ENCODE data around the gene EPC1.
"Not testable (repeated sequence)": the region's sequence is repeated elsewhere in the genome, so short reads cannot be mapped to it uniquely, and the experiment has no call there.

The EPC1 gene

DNA sequence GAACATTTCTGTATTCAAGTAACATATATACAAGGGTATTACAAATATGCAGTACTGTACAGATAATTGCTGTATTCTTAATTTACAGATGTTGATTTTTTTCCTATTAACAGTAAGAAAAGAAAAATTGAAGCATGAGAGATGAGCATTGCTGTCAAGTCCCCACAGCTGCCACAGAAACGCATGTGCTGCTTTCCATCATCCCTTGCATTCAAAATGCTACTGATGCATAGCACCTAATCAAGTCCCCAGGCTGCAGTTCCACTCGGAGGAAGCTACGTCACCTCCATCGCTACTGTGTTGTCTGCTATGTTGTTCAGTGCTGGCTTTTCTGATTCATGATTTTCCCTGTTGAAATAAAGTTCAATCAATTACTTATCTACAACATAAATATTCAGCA is 78.2 kb downstream of the EPC1 start:
- peaks cover 49 to 61% of the 10 kb centered on the region in 2 donors for H3K36me3 ChIP-seq (ENCODE audit: control insufficient read depth in 1 of 2, insufficient read depth in 2 of 2, low read length in 2 of 2)
- H3K27me3 ChIP-seq (ENCODE audit: low read depth, low read length): no peaks in the 10 kb centered on the region
- H3K4me3 ChIP-seq (ENCODE audit: low read depth in 1 of 2, low read length in 2 of 2): no peak overlapping the region
- no peaks in the 10 kb centered on the region for H3K9me3 ChIP-seq (ENCODE audit: control insufficient read depth in 1 of 2, low read length in 2 of 2)
- H3K4me1 ChIP-seq (ENCODE audit: control insufficient read depth in 1 of 2, insufficient read depth in 2 of 2, low read length in 2 of 2): peaks cover 0 to 3% of the 10 kb centered on the region in 2 donors
- H3K27ac ChIP-seq (ENCODE audit: low read length): no peak overlapping the region

DNA sequence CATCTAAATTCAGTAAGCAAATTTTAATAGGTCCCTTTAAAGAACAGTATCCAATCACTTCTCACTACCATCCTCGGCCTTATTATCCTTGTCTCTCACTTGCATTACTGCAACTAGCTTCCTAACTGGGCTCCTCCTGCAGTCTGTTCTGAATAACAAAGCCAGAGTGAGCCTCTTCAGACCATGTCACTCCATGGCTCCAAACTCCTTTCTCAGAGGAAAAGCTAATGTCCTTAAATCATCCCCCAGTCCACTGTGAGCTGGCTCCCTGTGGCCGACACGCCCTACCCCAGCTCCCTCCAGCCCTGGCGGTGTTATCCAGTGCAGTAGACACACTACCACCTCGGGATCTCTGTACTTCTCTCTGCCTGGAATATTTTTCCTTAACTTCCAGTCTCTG is 80.0 kb downstream of the EPC1 start:
- Histone ChIP-seq H3K36me3 (ENCODE audit: control insufficient read depth in 1 of 2, insufficient read depth in 2 of 2, low read length in 2 of 2) (peaks cover 38 to 50% of the 10 kb centered on the region in 2 donors), H3K4me1 (ENCODE audit: control insufficient read depth in 1 of 2, insufficient read depth in 2 of 2, low read length in 2 of 2) (peaks cover 0 to 3% of the 10 kb centered on the region in 2 donors), H3K4me3 (ENCODE audit: low read depth in 1 of 2, low read length in 2 of 2) (no peak overlapping the region), H3K27ac (ENCODE audit: low read length) (no peak overlapping the region), H3K27me3 (ENCODE audit: low read depth, low read length) (no peaks in the 10 kb centered on the region), H3K9me3 (ENCODE audit: control insufficient read depth in 1 of 2, low read length in 2 of 2) (no peaks in the 10 kb centered on the region)

DNA sequence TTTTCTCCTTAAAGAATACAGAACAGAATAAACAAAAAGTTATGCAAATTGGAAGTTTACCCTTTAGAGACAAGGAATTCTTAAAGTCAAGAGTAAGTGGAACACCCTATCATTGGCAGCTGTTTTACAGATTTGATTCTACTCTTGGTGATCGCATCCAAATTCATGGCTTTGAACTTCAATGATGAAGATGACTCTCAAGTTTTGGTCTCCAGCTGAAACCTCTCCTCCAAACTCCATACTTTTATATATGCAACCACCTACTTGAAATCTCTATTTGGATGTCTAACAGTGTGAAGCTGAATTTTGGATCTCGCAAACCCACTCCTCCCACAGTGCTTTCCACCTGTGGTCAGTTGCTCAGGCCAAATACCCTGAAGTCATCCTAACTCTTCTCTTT is 80.4 kb downstream of the EPC1 start:
- Histone ChIP-seq H3K9me3 (ENCODE audit: control insufficient read depth in 1 of 2, low read length in 2 of 2) (no peaks in the 10 kb centered on the region), H3K4me3 (ENCODE audit: low read depth in 1 of 2, low read length in 2 of 2) (no peak overlapping the region), H3K27ac (ENCODE audit: low read length) (no peak overlapping the region), H3K36me3 (ENCODE audit: control insufficient read depth in 1 of 2, insufficient read depth in 2 of 2, low read length in 2 of 2) (peaks cover 34 to 46% of the 10 kb centered on the region in 2 donors), H3K4me1 (ENCODE audit: control insufficient read depth in 1 of 2, insufficient read depth in 2 of 2, low read length in 2 of 2) (peaks cover 0 to 3% of the 10 kb centered on the region in 2 donors), H3K27me3 (ENCODE audit: low read depth, low read length) (no peaks in the 10 kb centered on the region)

DNA sequence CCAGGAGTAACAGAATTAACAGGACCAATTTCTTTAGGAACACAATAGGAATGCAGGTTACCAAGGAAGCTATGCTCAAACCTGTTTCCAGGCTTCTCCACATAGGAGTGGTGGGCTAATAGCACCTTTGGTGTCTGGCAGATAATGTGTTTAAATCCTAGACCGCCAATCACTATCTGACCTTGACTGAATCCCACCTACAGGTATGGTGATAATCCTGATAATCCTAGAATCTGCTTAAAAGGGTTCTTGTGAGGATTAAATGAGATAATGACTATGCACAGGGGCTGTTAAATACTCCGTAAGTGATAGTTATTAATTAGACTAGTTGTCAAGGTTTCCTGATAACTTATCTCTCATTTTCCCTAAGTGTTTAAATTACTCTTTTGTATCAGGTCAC is 81.2 kb downstream of the EPC1 start:
- H3K27ac ChIP-seq (ENCODE audit: low read length): no peak overlapping the region
- no peaks in the 10 kb centered on the region for H3K27me3 ChIP-seq (ENCODE audit: low read depth, low read length)
- H3K9me3 ChIP-seq (ENCODE audit: control insufficient read depth in 1 of 2, low read length in 2 of 2): no peaks in the 10 kb centered on the region
- H3K4me3 ChIP-seq (ENCODE audit: low read depth in 1 of 2, low read length in 2 of 2): no peak overlapping the region
- H3K36me3 ChIP-seq (ENCODE audit: control insufficient read depth in 1 of 2, insufficient read depth in 2 of 2, low read length in 2 of 2): peaks cover 27 to 38% of the 10 kb centered on the region in 2 donors
- peaks cover 0 to 3% of the 10 kb centered on the region in 2 donors for H3K4me1 ChIP-seq (ENCODE audit: control insufficient read depth in 1 of 2, insufficient read depth in 2 of 2, low read length in 2 of 2)

DNA sequence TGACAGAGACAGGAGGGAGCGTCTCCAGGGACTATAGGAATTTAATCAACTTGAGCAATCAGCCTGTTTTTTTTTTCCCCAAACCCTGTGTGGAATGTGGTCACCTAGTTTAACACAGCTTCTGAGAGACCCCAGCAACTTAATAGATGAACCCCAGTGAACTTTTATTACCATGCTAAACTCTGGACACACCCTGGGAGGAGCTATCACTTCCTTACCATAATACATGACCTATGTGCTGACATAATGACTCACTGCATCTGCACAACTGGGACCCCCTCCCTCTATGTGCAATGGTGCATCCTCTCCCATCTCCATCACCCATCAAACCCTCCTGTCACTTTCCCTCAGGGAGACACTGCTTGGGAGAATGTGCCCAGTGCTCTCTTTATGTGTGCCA is 83.7 kb downstream of the EPC1 start:
- peaks cover 7 to 14% of the 10 kb centered on the region in 2 donors for H3K36me3 ChIP-seq (ENCODE audit: control insufficient read depth in 1 of 2, insufficient read depth in 2 of 2, low read length in 2 of 2)
- H3K27ac ChIP-seq (ENCODE audit: low read length): no peak overlapping the region
- H3K4me3 ChIP-seq (ENCODE audit: low read depth in 1 of 2, low read length in 2 of 2): no peak overlapping the region
- H3K27me3 ChIP-seq (ENCODE audit: low read depth, low read length): no peaks in the 10 kb centered on the region
- H3K9me3 ChIP-seq (ENCODE audit: control insufficient read depth in 1 of 2, low read length in 2 of 2): no peaks in the 10 kb centered on the region
- peaks cover 0 to 3% of the 10 kb centered on the region in 2 donors for H3K4me1 ChIP-seq (ENCODE audit: control insufficient read depth in 1 of 2, insufficient read depth in 2 of 2, low read length in 2 of 2)

DNA sequence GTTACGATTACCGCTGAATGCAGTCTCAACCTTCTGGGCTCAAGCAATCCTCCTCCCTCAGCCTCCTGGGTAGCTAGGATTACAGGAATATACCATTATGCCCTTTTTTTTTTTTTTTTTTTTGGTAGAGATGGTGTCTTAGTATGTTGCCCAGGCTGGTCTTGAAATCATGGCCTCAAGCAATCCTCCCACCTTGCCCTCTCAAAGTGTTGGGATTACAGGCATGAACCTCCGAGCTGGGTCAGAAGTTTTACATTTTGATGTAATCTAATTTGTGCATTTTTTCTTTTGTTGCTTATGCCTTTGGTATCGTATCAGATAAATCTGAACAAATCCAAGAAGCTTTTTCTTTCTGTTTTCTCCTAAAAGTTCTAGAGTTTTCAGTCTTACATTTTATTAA is 87.4 kb downstream of the EPC1 start:
- Histone ChIP-seq H3K27me3 (ENCODE audit: low read depth, low read length) (no peaks in the 10 kb centered on the region), H3K27ac (ENCODE audit: low read length) (no peak overlapping the region), H3K4me3 (ENCODE audit: low read depth in 1 of 2, low read length in 2 of 2) (no peak overlapping the region), H3K36me3 (ENCODE audit: control insufficient read depth in 1 of 2, insufficient read depth in 2 of 2, low read length in 2 of 2) (no peaks in the 10 kb centered on the region), H3K9me3 (ENCODE audit: control insufficient read depth in 1 of 2, low read length in 2 of 2) (no peaks in the 10 kb centered on the region), H3K4me1 (ENCODE audit: control insufficient read depth in 1 of 2, insufficient read depth in 2 of 2, low read length in 2 of 2) (no peaks in the 10 kb centered on the region)

DNA sequence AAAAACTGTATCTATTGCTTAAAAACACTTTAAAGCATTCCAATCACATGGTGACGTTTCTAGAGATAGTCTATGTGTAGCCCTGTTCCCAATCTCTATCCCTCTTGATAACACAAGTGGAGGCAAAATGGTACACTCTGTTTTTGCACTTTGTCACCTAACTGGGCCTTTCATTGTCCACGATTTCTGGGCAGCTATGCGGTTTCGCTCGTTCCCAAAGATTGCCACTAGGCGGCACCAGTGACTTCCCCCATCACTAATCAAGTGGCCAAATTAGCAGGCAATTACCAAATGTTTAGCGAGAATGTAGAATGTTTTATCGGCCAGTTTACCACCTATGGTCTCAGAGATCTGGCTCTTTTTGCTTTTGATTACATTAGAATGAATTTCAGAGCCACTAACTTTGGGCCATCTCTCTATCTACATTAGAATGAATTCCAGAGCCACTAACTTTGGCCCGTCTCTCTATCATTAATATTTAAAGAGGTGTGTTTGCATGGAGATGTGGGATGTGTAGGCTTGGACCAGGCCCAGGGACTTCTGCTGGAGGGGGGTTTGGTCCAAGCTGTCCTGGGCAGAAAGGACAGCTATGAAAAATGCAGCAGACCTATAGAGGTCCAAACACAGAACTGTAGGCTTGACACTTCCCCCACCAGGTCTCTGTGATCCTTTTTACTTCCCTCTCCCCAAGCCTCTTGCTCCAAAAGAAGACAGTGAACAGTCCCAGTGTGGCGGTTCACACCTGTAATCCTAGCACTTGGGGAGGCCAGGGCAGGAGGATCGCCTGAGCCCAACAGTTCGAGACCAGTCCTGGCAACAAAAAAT is 90.1 kb downstream of the EPC1 start:
- no peak overlapping the region for H3K27ac ChIP-seq (ENCODE audit: low read length)
- no peak overlapping the region for H3K4me3 ChIP-seq (ENCODE audit: low read depth in 1 of 2, low read length in 2 of 2)
- no peaks in the 10 kb centered on the region for H3K9me3 ChIP-seq (ENCODE audit: control insufficient read depth in 1 of 2, low read length in 2 of 2)
- H3K36me3 ChIP-seq (ENCODE audit: control insufficient read depth in 1 of 2, insufficient read depth in 2 of 2, low read length in 2 of 2): no peaks in the 10 kb centered on the region
- no peaks in the 10 kb centered on the region for H3K4me1 ChIP-seq (ENCODE audit: control insufficient read depth in 1 of 2, insufficient read depth in 2 of 2, low read length in 2 of 2)
- H3K27me3 ChIP-seq (ENCODE audit: low read depth, low read length): no peaks in the 10 kb centered on the region

DNA sequence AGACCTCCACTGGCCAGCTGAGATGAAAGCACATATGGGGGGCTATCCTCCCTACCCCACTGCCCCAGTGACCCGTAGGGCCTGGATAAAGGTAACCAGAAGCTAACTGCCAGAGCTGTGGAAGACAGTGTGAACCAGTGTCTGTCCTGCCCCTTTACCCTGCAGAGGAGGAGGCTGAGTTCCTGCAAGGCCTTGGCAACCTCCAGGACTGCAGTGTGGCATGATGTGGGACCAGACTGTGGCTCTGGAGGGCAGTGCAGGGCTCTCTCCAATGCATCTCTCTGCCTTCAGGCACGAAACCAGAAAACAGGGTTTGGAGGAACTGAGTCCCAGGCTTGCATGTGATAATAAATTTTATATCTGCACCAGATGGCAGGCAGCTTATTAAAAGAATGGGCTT is 93.1 kb downstream of the EPC1 start:
- Histone ChIP-seq H3K9me3 (ENCODE audit: control insufficient read depth in 1 of 2, low read length in 2 of 2) (no peaks in the 10 kb centered on the region), H3K27me3 (ENCODE audit: low read depth, low read length) (no peaks in the 10 kb centered on the region), H3K4me1 (ENCODE audit: control insufficient read depth in 1 of 2, insufficient read depth in 2 of 2, low read length in 2 of 2) (no peaks in the 10 kb centered on the region), H3K36me3 (ENCODE audit: control insufficient read depth in 1 of 2, insufficient read depth in 2 of 2, low read length in 2 of 2) (no peaks in the 10 kb centered on the region), H3K27ac (ENCODE audit: low read length) (no peak overlapping the region), H3K4me3 (ENCODE audit: low read depth in 1 of 2, low read length in 2 of 2) (no peak overlapping the region)

DNA sequence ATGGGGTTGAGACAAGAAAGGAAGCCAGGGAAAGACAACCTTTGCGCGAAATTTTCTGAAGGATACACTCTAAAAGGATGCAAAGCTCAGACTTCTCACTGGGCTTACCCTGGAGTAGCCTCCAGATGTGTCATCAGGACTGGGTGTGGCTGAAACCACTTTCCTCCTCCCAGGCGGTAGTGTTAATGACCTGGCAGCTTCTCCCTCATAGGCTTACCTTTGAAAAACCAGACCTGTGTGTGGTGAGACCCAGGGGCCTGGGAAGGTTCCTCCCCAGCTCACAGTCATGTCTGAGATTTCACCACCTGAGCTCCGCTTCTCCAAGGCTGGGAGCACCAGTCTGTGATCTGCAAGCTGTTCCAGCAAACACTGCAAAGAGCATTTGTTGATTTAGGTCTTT is 93.7 kb downstream of the EPC1 start:
- H3K36me3 ChIP-seq (ENCODE audit: control insufficient read depth in 1 of 2, insufficient read depth in 2 of 2, low read length in 2 of 2): no peaks in the 10 kb centered on the region
- H3K27me3 ChIP-seq (ENCODE audit: low read depth, low read length): no peaks in the 10 kb centered on the region
- H3K27ac ChIP-seq (ENCODE audit: low read length): no peak overlapping the region
- no peaks in the 10 kb centered on the region for H3K4me1 ChIP-seq (ENCODE audit: control insufficient read depth in 1 of 2, insufficient read depth in 2 of 2, low read length in 2 of 2)
- no peaks in the 10 kb centered on the region for H3K9me3 ChIP-seq (ENCODE audit: control insufficient read depth in 1 of 2, low read length in 2 of 2)
- H3K4me3 ChIP-seq (ENCODE audit: low read depth in 1 of 2, low read length in 2 of 2): no peak overlapping the region

DNA sequence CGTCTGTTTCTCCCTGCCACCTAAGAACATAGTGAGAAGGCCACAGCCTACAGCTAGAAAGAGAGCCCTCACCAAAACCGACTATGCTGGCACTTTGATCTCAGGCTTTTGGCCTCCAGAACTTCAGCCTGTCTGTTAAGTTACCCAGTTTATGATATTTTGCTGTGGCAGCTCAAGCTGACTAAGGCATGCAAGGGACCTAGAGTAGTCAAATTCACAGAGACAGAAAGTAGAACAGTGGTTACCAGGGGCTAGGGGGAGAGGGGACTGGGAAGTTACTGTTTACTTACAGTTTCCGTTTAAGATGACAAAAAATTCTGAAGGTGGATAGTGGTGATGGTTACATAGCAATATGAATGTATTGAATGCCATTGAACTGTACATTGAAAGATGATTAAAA is 96.5 kb downstream of the EPC1 start:
- not testable (repeated sequence) for H3K9me3 ChIP-seq (ENCODE audit: control insufficient read depth in 1 of 2, low read length in 2 of 2); H3K4me3 ChIP-seq (ENCODE audit: low read depth in 1 of 2, low read length in 2 of 2); H3K27ac ChIP-seq (ENCODE audit: low read length); H3K4me1 ChIP-seq (ENCODE audit: control insufficient read depth in 1 of 2, insufficient read depth in 2 of 2, low read length in 2 of 2); H3K27me3 ChIP-seq (ENCODE audit: low read depth, low read length); H3K36me3 ChIP-seq (ENCODE audit: control insufficient read depth in 1 of 2, insufficient read depth in 2 of 2, low read length in 2 of 2)

DNA sequence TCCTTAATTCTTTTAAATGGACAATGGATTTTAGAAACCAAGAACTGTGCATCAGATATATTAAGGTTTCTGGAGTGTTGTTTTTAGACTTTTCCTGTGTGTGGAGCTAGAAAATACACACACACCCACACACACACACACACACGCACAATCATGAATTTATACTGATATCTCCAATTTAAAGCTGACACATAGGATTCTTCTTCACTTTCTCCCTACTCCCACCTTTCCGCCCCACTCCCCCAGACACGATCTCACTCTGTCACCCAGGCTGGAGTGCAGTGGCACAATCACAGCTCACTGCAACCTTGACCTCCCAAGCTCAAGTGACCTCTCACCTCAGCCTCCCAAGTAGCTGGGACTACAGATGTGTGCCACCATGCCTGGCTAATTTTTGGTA is 100.3 kb downstream of the EPC1 start:
- no peaks in the 10 kb centered on the region for H3K27me3 ChIP-seq (ENCODE audit: low read depth, low read length)
- H3K27ac ChIP-seq (ENCODE audit: low read length): no peak overlapping the region
- H3K36me3 ChIP-seq (ENCODE audit: control insufficient read depth in 1 of 2, insufficient read depth in 2 of 2, low read length in 2 of 2): no peaks in the 10 kb centered on the region
- H3K4me3 ChIP-seq (ENCODE audit: low read depth in 1 of 2, low read length in 2 of 2): no peak overlapping the region
- no peaks in the 10 kb centered on the region for H3K9me3 ChIP-seq (ENCODE audit: control insufficient read depth in 1 of 2, low read length in 2 of 2)
- H3K4me1 ChIP-seq (ENCODE audit: control insufficient read depth in 1 of 2, insufficient read depth in 2 of 2, low read length in 2 of 2): no peaks in the 10 kb centered on the region

DNA sequence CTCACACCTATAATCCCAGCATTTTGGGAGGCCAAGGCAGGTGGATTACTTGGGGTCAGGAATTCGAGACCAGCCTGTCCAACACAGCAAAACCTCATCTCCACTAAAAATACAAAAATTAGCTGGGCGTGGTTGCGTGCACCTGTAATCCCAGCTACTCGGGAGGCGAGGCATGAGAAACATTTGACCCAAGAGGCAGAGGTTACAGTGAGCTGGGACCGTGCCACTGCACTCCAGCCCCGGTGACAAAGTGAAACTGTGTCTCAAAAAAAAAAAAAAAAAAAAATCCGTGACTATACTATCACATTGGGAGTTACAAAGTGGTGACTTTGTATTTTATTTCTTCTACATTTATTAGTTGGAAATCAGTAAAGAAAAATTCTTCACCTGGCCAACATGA is 101.2 kb downstream of the EPC1 start:
- H3K36me3 ChIP-seq (ENCODE audit: control insufficient read depth in 1 of 2, insufficient read depth in 2 of 2, low read length in 2 of 2): no peaks in the 10 kb centered on the region
- no peaks in the 10 kb centered on the region for H3K27me3 ChIP-seq (ENCODE audit: low read depth, low read length)
- H3K4me3 ChIP-seq (ENCODE audit: low read depth in 1 of 2, low read length in 2 of 2): no peak overlapping the region
- H3K27ac ChIP-seq (ENCODE audit: low read length): no peak overlapping the region
- no peaks in the 10 kb centered on the region for H3K9me3 ChIP-seq (ENCODE audit: control insufficient read depth in 1 of 2, low read length in 2 of 2)
- no peaks in the 10 kb centered on the region for H3K4me1 ChIP-seq (ENCODE audit: control insufficient read depth in 1 of 2, insufficient read depth in 2 of 2, low read length in 2 of 2)
